PC-9 (cell line): ENCODE data around the gene BET1. TPM values are rescaled to one million over a fixed set of nuclear protein-coding genes. Genes with fewer than 3 reads are reported as not detected.

ENCODE experiments used
- BruUV-seq: library from RNA; stranded (reverse); fragments of 400-500 nt; replicated peaks from 2 replicates; lab custom pipeline; 2021; lab: Mats Ljungman, UMichigan
- CTCF ChIA-PET: fragments of 300-600 bp; sonication (Branson Sonifier 250); formaldehyde crosslinking; loops from one replicate; lab custom pipeline; 2022; ENCODE audit warnings: antibody characterized with exemption; lab: Charles Lee
- POLR2A ChIA-PET: fragments of 300-600 bp; sonication (Branson Sonifier 250); formaldehyde crosslinking; loops from one replicate; lab custom pipeline; 2022; ENCODE audit warnings: antibody characterized with exemption; ENCODE audit not compliant: unreplicated experiment; lab: Charles Lee
- DNase-seq, 2 experiments: peaks; one replicate each; pipeline versions ENCODE4 v3.0.0 to v3.0.0-alpha.2; 2015 to 2022; ENCODE audit warnings: mixed read lengths in 1 of 2
- H2AFZ ChIP-seq: fragments of 200-600 bp; sonication (generic); 2 replicates; pipeline ENCODE4 v1.8.1; 2017; ENCODE audit warnings: antibody characterized with exemption
- H3F3A ChIP-seq: fragments of 200-600 bp; sonication (generic); 2 replicates; pipeline ENCODE4 v1.8.1; 2017; ENCODE audit warnings: antibody characterized with exemption, mild to moderate bottlenecking, low read depth; ENCODE audit not compliant: insufficient read depth
- H3K27ac ChIP-seq: fragments of 200-600 bp; sonication (generic); 2 replicates; pipeline ENCODE4 v1.6.1; 2016; ENCODE audit warnings: mixed run types
- H3K27me3 ChIP-seq: fragments of 200-600 bp; sonication (generic); 2 replicates; pipeline ENCODE4 v1.6.1; 2016; ENCODE audit warnings: low read depth, mixed run types; ENCODE audit not compliant: insufficient read depth
- H3K36me3 ChIP-seq: fragments of 200-600 bp; sonication (generic); 2 replicates; pipeline ENCODE4 v1.6.1; 2016; ENCODE audit warnings: low read depth, mixed run types
- H3K4me1 ChIP-seq: fragments of 200-600 bp; sonication (generic); replicated peaks from 2 replicates; pipeline ENCODE4 v1.6.1; 2016; ENCODE audit warnings: mixed run types; ENCODE audit not compliant: insufficient read depth
- H3K4me2 ChIP-seq: fragments of 200-600 bp; sonication (generic); 2 replicates; pipeline ENCODE4 v1.6.1; 2017; ENCODE audit warnings: mixed run types
- H3K4me3 ChIP-seq: fragments of 200-600 bp; sonication (generic); 2 replicates; pipeline ENCODE4 v1.6.1; 2016; ENCODE audit warnings: mixed run types
- H3K79me2 ChIP-seq: fragments of 200-600 bp; sonication (generic); 2 replicates; pipeline ENCODE4 v1.6.1; 2017; ENCODE audit warnings: low read depth, mixed run types
- H3K9me2 ChIP-seq: fragments of 200-600 bp; sonication (generic); 2 replicates; pipeline ENCODE4 v1.8.1; 2017; ENCODE audit warnings: mild to moderate bottlenecking; ENCODE audit not compliant: insufficient read depth
- H3K9me3 ChIP-seq: fragments of 200-600 bp; sonication (generic); 2 replicates; pipeline ENCODE4 v1.8.1; 2016; ENCODE audit warnings: low read depth; ENCODE audit not compliant: insufficient read depth
- H4K20me1 ChIP-seq: fragments of 200-600 bp; sonication (generic); 2 replicates; pipeline ENCODE4 v1.8.1; 2017; ENCODE audit not compliant: insufficient read depth
- EZH2 ChIP-seq: fragments of 200-600 bp; sonication (generic); IDR thresholded peaks from 2 replicates; pipeline ENCODE4 v1.8.0; 2017; ENCODE audit warnings: antibody characterized with exemption, low read depth
- intact Hi-C: fragments of 100-400 bp; cut with micrococcal nuclease; formaldehyde crosslinking; loops from one replicate; pipeline ENCODE4 v1.10.0; 2022; ENCODE audit not compliant: unreplicated experiment
- total RNA-seq: library from RNA; stranded (reverse); gene quantifications from 2 replicates; pipeline ENCODE4 v1.2.3, GENCODE V29; 2021
- TF ChIP-seq, protein P1 (sequence below): fragments of 200-600 bp; sonication (generic); conservative IDR thresholded peaks from 2 replicates; pipeline ENCODE4 v1.6.1; 2017; ENCODE audit warnings: mixed run types, antibody characterized with exemption, mild to moderate bottlenecking, moderate library complexity

BET1 gene
- total RNA-seq, 1 experiment from 2014 or later: 43.0 TPM

DNA sequence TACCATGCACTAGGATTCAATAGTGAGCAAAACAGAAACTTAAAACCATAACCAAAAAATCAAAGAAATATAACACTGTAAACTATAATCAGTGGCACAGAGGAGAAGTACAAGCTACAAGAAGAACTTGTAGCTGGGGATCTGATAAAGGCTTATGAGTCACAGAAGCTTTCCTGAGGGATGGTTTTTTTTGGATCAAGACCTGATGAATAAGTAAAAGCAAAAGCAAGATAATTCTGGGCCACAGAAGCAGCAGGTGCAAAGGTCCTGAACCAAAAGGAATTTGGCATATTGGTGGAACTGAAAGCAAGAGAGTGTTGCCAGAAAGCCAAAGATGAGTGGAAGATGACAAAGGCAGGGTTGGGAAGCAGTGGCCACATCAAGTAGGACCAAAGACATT, 37.4 kb upstream of the BET1 start:
- intact Hi-C loops: no loop called here
- ChIA-PET POLR2A (no interaction called here), CTCF (no interaction called here)
- no peak overlapping the region for H3K4me3 ChIP-seq
- no peaks in the 10 kb centered on the region for H3K36me3 ChIP-seq
- BruUV-seq: no TSS peak
- no peak overlapping the region for H3K27ac ChIP-seq
- no peaks in the 10 kb centered on the region for H4K20me1 ChIP-seq
- no peak overlapping the region for H2AFZ ChIP-seq
- peak in 1 of 2 experiments; percentile 1 for DNase-seq
- H3F3A ChIP-seq: no peaks in the 10 kb centered on the region; the same call in none of the 2 replicates
- H3K4me2 ChIP-seq: no peak overlapping the region
- no peak for TF ChIP-seq EZH2
- TF ChIP-seq, protein P1, sequence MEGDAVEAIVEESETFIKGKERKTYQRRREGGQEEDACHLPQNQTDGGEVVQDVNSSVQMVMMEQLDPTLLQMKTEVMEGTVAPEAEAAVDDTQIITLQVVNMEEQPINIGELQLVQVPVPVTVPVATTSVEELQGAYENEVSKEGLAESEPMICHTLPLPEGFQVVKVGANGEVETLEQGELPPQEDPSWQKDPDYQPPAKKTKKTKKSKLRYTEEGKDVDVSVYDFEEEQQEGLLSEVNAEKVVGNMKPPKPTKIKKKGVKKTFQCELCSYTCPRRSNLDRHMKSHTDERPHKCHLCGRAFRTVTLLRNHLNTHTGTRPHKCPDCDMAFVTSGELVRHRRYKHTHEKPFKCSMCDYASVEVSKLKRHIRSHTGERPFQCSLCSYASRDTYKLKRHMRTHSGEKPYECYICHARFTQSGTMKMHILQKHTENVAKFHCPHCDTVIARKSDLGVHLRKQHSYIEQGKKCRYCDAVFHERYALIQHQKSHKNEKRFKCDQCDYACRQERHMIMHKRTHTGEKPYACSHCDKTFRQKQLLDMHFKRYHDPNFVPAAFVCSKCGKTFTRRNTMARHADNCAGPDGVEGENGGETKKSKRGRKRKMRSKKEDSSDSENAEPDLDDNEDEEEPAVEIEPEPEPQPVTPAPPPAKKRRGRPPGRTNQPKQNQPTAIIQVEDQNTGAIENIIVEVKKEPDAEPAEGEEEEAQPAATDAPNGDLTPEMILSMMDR: no peak
- peaks cover 11% of the 10 kb centered on the region; the same call in 1 of the 2 replicates for H3K4me1 ChIP-seq
- no peaks in the 10 kb centered on the region for H3K27me3 ChIP-seq
- H3K9me3 ChIP-seq: no peaks in the 10 kb centered on the region
- no peaks in the 10 kb centered on the region for H3K9me2 ChIP-seq
- H3K79me2 ChIP-seq: no peaks in the 10 kb centered on the region

DNA sequence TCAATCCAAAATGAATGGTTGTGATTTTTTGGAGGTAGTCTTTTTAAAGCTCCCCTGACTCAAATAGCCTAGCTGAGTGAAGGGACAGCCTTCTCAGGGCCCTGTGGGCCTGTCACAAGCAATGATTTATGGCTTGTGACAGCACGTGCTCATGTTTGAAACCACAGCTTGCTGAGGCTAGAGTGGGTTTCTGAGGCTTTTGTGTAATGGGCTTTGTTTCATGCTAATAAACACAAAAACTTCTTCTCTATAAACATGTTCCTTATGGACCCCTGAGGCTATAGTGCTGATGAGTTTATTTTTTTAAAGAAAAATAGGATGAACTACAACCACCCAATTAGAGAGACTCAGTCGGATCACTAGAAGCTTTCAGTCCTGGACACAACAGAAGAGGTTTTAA, 36.1 kb upstream of the BET1 start:
- no peak overlapping the region for H3K27ac ChIP-seq
- no peaks in the 10 kb centered on the region for H3K9me3 ChIP-seq
- H3K4me3 ChIP-seq: no peak overlapping the region
- no peak for DNase-seq
- H4K20me1 ChIP-seq: no peaks in the 10 kb centered on the region
- no peaks in the 10 kb centered on the region for H3K36me3 ChIP-seq
- no TSS peak for BruUV-seq
- no peaks in the 10 kb centered on the region for H3K9me2 ChIP-seq
- intact Hi-C loops: no loop called here
- no peaks in the 10 kb centered on the region for H3K27me3 ChIP-seq
- ChIA-PET POLR2A (no interaction called here), CTCF (no interaction called here)
- H3K4me1 ChIP-seq: peaks cover 11% of the 10 kb centered on the region; the same call in 1 of the 2 replicates
- TF ChIP-seq, protein P1: no peak
- TF ChIP-seq EZH2: no peak
- no peaks in the 10 kb centered on the region; the same call in none of the 2 replicates for H3F3A ChIP-seq
- H3K4me2 ChIP-seq: no peak overlapping the region
- no peaks in the 10 kb centered on the region for H3K79me2 ChIP-seq
- no peak overlapping the region for H2AFZ ChIP-seq

DNA sequence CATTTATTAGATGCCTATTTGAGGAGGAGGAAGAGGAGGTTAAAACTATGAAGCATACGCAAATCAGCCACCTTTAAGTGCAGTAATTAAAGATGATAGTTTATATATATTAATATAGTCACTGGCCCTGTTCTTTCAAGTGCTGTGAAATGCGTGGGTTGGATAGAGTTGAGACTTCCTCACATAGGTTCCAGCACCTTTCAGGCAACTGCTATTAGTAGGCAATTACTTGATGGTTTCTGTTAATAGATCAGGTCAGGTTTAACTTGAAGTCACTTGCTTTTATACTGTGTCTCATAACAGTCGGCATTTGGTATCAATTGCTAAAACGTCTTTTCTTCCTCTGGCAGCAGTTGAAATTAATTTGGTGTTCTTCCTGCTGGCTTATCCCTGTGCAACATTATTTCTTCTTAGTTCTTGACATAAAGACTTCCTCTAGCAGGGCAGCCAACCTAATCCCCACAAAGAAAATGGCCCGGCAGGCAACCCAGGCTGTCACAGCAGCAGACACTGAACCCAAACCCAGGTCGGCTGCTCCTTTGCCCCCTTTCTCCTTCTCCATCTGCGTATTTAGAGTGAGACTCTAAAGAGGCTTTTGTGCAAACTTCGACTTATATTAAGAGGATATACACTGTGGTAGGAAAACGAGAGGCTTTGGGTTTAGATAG, 35.3 kb upstream of the BET1 start:
- intact Hi-C loops: no loop called here
- CTCF ChIA-PET: no interaction called here
- Histone ChIP-seq H3K4me1 (peaks cover 11% of the 10 kb centered on the region; the same call in 1 of the 2 replicates), H2AFZ (no peak overlapping the region), H3F3A (no peaks in the 10 kb centered on the region; the same call in none of the 2 replicates), H4K20me1 (no peaks in the 10 kb centered on the region), H3K9me2 (no peaks in the 10 kb centered on the region), H3K27ac (no peak overlapping the region), H3K4me3 (no peak overlapping the region), H3K4me2 (no peak overlapping the region), H3K79me2 (no peaks in the 10 kb centered on the region), H3K36me3 (no peaks in the 10 kb centered on the region), H3K27me3 (no peaks in the 10 kb centered on the region), H3K9me3 (no peaks in the 10 kb centered on the region)
- no TSS peak for BruUV-seq
- no peak for DNase-seq
- POLR2A ChIA-PET: no interaction called here
- TF ChIP-seq, protein P1: no peak
- TF ChIP-seq EZH2: no peak
